NCI-H187 (cell line): ENCODE results near the gene FGF11.
"Not testable (repeated sequence)": the region's sequence is repeated elsewhere in the genome, so short reads cannot be mapped to it uniquely, and the experiment has no call there.

Experiments
- DNase-seq, 2 experiments: peaks; one replicate each; lab custom pipeline; 2025; lab: John Stamatoyannopoulos, UW

The FGF11 gene

DNA sequence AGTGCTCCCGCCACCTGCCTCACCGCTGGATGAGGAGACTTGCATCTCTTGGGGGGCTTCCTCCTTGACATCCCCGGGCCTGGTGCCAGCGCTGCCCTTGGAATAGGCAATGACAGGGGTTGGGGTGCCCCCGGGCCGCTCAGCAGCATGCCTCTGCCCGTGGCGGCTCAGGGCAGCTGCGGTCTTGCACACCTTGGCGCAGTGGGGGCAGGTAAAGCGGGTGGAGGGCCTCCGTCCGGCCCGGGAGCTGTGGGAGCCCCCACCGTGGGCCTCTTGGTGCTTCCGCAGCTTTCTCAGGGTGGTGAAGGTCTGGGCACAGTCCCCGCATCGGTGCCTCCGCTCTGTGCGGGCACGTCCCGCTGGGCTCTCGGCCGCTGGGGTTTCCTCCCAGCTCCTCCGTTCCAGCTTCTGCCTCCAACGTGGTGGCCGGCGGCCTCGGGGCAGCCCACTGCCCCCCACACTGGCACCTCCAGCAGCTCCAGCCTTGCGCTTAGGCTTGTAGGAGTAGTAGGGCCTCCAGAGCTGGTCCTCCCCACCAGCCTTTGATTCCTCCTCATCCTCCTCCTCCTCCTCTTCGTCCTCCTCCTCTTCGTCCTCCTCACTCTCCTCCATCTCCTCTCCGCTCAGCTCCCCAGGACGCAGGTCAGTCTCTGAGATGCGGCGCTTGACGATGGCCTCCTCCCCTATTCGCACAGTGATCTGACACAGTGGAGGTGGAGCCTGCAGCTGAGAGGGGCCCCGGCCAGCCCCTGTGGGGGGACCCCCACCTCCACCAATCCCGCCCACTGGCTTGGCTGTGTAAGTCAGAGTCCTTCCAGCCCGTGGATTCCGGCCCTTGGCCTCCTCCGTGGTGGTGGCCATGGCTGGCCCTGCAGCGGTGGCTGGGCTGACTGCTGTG, 23.4 kb downstream of the FGF11 start:
- DNase-seq, result no peak

DNA sequence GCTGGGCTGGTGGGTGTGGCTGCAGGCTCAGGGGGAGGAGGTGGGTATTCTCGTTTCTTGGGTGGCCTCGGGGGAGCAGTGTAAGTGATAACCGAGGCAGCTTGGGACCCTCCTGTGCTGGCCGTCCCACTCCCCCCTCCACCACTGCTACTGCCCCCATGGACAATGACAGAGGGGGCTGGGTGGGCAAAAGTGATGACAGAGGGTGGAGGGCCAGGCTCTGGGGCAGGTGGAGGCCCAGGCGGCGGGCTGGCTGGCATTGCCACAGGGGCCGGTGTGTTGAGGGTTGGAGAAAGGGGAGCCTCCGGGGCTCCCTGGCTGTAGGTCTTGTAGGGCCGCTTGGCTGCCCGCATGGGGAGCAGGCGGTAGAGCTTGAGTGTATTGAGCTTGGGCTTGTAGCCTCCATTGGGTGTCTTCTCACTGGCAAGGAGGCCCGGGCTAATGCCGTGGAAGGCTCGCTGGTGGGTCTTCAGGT, 24.1 kb downstream of the FGF11 start:
- DNase-seq, result no peak

DNA sequence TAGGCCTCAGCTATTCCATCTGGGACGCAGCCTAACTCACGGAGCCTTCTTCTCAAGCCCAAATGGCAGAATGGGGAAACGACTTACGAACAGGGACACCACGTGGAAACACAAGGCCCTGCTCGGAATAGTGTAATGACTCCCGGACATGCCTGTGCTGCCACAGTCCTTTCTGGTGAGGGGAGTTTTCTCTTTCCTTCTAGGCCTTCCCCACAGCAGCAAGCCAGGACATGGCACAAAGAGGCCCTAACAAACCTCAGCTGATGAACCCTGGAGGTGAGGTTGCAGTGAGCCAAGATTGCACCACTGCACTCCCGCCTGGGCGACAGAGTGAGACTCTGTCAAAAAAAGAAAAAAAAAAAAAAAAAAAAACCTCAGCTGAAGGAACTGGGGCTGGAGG, 24.8 kb downstream of the FGF11 start:
- no peak for DNase-seq

DNA sequence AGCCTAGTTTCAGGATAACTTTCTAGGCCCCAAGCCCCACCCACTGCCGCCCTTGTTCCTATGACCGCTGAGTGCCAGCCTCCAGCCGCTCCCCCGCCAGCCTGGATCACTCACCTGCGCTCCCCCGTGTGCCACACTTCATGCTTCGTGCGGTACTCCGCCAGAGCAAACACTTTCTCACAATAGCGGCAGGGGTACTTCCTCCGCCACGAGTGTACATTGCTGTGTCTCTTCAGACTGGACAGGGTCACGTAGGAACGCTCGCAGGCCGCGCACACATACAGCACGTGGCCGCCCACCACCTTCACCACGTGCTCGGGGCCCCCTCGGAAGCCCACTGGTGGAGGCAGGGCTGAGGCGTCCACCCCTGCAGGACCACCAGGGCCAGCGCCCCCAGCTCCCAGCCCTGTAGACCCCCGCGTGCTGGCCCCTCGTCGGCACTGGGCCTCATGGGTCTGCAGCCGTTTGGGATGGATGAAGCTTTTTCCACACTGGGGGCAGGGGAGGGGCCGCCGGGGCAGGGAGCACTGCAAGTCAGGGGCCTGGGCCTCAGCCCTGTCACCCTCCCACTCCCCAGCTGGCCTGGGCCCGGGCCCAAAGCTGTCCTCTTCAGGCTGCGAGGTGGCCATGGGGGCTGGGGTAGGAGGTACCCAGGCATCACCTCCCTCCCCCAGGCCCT, 26.4 kb downstream of the FGF11 start:
- no peak for DNase-seq

DNA sequence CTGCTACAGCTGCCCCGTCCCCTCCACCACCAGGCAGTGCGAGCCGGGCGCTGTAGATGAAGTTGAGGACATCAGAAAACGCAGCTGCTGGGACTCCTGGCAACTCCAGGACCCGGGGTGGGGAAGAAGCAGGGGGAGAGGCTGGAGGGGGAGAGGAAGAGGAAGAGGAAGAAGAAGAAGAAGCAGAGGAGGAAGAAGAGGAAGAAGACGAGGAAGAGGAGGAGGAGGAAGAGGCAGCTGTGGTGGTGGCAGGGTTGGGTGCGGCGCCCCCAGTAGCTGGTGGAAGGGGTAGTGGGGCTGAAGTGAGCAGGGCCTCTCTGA, 27.0 kb downstream of the FGF11 start:
- DNase-seq, result no peak

DNA sequence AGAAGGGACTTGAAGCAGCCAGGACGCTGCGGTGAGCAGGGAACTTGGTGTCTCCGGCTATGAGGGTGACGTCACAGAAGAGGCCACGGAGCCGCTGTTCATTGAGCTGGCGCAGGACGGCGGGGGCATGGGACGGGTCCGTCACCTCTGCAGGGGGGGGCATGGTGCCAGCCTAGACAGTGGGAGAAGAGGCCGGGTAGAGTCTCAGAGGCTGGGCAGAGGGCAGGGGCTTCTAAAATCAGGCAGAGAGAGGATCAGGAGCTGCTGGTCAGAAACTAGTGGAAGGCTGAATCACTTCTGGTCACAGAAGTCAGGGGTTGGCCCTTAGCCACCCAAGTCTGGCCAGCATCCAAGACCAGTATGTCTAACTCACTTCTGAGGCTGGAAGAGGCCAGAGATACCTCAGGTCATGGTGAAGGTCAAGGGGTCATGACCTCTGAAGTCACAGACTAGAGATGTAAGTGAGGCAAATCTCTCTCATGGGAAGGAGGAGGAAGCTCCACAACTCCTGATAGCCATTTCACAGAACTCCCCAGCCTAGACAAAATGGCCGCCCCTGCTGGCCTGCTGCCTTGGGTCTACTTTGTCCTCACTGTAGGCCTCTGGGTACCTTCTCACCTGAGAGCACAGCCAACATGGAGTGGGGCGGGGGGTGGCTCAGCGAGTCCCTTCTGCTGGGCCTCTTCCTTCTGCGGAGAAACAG, 27.5 kb downstream of the FGF11 start:
- DNase-seq, result no peak

DNA sequence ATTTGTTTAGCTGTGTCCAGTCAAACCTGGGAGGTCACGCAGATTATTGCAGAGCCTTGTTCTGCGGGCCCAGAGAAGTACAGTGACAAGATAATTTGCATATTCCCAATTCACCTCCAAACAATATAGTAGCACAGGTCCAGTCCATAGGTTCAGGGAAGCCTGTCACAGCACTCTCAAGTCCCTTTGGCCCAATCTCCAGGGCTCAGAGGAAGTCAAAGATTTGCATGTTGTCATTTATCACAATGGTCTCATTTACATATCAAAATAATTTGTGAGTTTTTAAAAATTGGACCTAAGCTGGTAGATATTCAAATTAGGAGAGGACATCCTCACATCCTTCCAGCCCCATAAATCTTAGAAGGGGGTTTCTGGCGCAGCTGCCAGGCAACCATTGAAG, 28.2 kb downstream of the FGF11 start:
- no peak for DNase-seq

DNA sequence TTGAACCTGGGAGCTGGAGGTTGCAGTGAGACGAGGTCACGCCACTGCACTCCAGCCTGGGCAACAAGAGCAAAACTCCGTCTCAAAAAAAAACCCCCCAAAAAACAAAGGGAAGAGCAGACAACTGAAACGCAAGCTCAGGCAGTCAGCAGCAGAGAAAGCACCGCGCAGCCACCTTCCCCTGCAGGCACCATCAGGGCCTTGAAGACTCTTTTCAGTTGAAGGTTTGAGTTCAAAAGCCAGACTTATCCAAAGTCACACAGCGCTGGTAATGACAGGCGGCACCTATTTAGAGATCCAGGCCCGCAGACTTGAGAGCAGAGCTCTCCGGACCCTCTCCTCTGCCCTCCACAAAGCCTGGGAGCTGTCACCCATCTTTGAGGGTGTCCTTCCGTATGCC, 29.0 kb downstream of the FGF11 start:
- DNase-seq, result no peak

DNA sequence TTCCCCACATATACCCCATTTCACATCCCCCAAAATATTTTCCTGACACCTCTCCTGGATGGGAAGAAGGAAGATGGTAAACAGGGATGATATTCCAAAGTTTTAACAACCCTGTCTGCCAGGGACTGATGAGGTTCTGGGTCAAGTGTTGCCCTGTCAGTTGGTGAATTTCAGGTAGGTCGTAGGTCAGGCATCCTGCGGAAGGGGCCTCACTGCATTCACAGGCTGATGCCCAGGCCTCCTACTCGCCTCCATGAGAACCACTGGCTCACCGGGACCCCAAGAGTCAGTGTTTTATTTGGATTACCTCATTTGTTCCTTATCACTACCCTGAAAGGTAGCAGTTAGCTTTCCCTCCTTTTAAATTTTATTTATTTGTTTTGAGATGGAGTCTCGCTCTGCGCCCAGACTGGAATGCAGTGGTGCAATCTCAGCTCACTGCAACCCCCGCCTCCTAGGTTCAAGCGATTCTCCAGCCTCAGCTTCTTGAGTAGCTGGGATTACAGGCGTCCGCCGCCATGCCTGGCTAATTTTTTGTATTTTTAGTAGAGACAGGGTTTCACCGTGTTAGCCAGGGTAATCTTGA, 29.6 kb downstream of the FGF11 start:
- no peak for DNase-seq

DNA sequence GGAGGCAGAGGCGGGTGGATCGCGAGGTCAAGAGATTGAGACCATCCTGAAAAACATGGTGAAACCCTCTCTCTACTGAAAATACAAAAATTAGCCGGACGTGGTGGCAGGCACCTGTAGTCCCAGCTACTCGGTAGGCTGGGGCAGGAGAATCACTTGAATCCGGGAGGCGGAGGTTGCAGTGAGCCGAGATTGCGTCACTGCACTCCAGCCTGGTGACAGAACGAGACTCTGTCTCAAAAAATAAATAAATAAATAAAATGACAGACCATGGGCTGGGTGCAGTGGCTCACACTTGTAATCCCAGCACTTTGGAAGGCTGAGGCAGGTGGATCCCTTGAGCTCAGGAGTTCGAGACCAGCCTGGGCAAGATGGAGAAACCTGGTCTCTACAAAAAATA, 30.5 kb downstream of the FGF11 start:
- not testable (repeated sequence) for DNase-seq

DNA sequence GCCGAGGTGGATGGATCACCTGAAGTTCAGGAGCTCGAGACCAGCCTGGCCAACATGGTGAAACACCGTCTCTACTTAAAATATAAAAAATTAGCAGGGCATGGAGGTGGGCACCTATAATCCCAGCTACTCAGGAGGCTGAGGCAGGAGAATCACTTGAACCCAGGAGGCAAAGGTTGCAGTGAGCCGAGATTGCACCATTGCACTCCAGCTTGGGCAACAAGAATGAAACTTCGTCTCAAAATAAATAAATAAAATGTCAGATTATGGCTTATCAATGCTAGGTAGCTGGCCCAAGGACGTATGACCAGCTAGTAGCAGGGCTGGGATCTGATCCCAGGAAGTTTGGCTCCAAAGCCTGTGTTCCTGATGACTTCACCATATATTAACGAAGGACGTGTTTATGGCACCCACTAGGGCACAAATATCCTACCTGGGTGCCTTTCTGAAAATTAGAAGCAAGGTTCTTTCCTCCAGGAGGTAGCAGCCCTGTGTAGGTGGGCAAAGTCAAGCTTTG, 31.2 kb downstream of the FGF11 start:
- not testable (repeated sequence) for DNase-seq

DNA sequence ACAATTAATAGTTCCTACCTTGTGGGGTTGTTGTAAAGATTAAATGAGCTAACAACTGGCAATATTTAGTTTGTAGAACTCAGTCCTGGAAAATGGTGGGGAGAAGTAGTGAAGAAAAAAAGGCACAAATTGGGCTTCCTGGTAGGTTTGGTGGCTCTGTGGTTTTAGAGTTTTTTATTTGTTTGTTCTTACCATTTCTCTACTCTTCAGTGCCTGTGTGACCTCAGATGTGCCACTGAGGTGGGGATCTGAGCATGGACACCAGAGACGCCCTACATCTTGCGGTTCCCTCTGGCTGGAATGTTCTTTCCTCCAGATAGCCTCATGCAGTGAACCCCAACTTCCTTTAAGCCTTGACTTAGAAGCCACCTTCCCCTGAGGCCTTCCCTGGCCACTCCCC, 32.4 kb downstream of the FGF11 start:
- DNase-seq, result no peak

DNA sequence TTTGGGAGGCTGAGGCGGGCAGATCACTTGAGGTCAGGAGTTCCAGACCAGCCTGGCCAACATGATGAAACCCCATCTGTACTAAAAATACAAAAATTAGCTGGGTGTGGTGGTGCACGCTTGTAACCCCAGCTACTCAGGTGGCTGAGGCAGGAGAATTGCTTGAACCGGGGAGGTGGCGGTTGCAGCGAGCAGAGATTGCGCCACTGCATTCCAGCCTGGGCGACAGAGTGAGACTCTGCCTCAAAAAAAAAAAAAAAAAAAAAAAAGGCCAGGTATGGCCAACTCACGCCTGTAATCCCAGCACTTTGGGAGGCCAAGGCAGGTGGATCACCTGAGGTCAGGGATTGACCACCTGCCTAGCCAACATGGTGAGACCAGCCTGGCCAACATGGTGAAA, 35.5 kb downstream of the FGF11 start:
- DNase-seq, result not testable (repeated sequence)

DNA sequence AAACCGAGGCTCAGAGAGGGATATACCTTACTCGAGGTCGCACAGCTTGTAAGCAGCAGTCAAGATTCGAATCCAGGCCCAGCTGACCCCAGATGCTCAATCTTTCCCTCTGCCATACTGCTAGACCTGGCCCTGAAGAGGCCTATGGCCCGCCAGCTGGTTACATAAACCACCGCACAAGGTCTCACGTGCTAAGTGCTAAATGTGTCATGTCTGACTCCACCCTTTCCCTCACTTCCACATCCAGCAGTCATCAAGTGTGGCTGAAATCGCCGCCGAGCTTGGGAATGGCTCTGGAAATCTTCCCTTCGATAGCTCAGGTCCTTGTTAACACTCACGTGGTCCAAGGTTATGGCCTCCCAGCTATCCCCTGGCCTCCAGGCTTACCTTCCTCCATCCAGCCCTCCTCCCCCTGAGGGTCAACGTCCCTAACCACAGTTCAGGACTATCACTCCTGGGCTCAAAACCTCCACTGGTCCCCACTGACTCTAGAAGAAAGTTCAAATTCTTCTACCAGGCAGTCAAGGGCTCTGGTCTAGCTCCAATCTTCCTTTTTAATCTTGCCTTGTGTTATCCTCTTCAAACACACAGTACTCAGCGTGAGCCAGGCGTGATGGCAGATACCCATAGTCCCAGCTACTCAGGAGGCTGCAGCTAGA, 36.6 kb downstream of the FGF11 start:
- DNase-seq, result no peak

DNA sequence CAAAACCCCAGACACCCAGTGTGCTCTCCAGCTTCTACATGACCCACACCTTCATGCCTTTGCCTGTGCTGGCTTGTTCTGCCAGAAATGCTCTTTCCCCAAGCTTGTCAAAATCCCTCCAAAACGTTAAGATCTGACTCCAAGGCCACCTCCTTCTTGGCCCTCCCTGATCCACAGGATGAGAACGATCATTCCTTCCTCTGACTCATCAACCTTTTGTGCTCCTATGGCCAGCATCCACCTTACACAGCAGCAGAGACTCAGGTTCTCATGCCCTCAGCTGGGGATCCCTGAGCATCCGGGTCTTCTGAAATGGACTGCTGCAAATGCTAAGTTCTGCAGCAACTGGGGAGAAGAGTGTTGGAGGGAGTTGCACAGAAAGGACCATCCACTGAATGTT, 37.2 kb downstream of the FGF11 start:
- no peak for DNase-seq

DNA sequence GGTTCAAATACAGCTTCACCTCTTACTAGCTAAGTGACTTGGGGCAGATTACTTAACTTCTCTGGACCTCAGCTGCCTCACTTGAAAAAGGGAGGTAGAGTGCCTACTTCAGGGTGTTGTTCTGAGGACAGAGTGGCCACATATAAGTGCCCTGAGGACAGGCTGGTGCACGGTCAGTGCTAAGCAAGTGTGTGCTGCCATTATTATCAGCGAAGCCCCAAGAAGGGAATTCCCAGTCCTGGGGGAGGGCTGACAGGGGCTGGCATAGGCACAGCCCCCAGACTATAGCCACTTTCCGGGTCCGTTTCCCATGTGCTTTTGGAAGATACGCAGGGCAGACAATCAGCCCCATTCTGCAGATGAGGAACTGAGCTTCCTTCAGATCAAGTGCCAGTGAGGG, 37.6 kb downstream of the FGF11 start:
- DNase-seq, result no peak

DNA sequence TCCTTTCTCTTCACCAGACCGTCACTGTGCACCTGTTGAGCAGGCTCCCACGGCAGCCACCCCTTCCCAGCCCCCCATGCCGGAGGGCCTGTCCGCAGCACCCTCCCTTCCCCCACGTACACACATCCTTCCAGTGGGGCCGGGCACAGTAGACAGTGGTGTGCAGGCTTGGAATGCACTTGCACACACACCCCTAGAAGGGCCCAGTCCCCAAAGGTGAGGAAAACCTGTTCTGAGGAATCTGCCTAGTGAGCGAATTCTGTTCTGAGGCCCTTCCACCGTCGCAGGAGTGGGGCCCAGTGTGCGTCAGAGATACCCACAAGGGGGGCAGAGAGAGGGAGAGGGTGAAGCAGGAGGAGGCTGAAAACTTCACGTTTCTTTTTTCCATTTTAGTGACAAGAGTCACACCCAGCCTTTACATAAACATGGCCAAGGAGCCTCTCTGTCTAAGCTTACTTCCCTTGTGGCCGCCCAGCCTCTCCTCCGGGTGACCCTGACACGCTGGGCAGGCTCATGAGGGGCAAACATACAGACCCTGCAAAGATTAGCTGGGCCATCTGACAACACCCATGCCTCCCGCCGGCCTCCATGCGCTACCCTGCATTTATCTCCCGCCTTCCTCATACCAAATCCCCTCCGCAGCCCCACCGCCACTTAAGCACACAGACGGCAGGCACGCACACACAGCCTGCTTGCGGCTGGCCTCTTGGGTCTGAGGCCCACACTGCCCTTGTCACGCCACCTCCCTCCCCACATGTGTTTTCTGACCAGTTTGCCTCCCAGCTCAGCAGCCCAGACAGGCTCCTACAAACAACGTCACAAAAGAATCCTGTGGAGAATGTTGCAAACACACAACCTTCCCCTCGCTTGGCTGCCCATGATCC, 38.3 kb downstream of the FGF11 start:
- DNase-seq, result no peak

DNA sequence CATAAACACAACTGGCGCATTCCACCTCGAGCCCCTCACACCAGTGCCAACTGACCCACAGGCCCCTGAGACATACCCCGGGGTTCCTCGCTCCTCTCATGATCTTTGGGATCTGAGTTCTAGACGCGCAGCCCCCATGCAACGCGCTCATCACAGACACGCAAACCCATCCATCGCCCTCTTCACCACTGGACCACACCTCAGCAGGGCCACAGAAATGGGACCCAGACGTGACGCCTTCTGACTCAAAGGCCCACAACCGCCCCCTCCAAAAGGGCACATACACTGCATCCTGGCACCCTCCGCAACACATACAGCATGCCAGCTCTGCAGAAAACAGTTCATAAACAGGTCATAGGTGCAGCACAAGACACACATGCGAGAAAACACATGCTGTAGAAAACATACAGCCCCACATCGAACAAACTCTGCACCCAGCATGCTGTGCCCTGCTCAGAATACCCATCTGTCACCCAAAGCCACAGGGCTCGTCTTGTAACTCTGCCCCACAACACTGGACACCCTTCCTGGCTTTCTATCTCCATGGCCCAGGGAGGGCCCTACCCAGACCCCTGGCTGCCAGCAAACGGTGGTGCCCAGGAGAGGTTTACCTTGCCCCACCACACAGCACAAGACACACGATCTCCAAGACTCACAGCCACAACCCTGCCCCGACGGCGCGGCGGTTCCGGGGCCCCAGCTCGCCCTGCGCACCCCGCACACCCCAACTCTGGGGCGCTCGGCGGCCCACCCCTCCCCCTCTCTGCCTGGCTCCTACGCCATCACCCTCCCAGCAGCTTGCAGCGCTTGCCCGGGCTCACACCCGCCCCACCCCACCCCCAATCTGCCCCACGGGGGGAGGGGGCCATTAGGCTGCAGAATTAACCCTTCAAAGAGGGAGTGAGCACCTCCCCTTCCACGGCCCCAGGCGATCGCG, 39.2 kb downstream of the FGF11 start:
- DNase-seq, result no peak

DNA sequence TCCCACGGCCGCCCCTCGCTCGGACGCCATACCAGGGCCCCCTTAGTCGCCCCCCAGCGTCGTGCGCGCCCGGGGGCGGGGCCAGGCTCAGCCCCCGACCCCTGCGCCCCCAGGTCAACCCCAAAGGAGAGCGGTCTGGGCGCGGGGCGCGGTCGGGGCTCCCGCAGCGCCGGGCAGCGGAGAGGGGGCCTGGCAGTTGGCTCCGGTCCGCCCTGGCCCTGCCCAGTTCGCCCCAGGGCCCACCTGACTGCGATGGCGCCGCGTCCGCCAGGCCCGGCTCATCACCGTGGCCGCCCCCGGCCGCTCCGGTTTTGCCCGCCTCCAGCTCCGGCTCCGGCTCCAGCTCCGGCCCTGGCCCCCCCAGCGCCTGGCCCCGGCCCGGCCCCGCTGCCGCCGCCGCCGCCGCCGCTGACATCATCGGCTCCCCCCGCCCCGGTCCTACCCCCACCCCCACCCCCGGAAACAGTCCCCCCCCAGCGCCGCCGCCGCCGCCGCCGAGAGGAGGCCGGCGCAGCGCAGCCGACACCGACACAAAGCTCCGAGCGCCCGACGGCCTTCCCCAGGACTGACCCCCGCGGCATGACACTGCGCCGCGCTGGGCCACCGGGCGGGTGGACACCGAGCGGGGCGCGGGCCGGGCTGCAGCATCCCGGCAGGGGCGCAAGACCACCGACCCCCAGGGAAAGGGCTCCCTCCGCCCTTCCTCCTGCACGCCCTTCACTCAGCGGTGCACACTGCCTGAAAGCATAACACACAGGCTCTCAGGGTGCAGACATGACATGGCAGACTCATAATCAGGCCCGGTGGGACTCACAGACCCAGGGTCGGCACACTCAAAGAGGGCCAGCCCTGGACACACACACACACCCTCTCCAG, 40.1 kb downstream of the FGF11 start, which contains the start of gene ZBTB4:
Gene ZBTB4, minus strand, starts transcription at position 419 of the 876 bp plus-strand sequence. CDS start 12,830 bp downstream, outside the sequence.
- no peak for DNase-seq
